HuH-7 (cell line): ENCODE data around the gene TBC1D22A.

Experiments used
- DNase-seq: peaks from one replicate; pipeline ENCODE4 v3.0.0; 2011; ENCODE audit warnings: low spot score

Gene TBC1D22A

DNA sequence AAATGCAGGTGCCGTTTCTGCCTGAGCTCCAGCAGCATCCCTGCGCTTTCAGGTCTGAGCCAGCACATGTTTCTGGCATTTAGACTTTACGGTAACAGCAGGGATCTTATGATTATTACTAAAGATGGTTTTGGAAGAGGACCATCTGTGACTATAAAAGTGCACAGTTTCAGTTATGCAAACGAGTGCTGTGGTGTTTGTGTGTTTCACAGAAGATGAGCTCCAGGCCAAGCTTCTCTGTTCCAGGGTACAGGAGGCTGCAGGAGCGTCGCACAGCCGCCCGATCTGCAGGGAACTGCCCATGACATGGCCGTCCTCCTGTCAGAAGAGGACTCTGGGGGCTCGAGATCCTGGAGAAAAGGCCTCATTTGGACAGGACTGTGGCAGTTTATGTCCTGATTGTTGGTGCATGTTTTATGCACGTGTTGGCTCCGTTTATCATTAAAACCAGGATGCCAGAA is 297.3 kb downstream of the TBC1D22A start:
- DNase-seq, result no peak

DNA sequence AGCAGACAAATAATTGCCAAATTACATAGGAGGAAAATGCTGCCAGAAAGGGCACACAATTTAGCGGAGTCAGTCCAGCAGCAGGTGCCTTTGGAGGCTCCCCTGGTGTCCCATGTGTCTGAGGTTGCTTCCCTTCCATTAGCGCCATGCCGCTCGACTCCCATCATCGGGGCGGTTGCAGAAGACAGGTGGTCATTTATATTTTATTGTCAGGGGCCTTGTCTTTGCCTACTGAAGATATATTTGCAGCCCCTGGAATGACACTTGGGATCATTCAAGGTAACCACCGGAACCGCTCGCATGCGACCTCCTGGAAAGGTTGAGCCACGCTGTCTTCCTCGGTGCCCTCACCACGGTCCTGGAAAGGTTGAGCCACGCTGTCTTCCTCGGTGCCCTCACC is 298.3 kb downstream of the TBC1D22A start:
- no peak for DNase-seq

DNA sequence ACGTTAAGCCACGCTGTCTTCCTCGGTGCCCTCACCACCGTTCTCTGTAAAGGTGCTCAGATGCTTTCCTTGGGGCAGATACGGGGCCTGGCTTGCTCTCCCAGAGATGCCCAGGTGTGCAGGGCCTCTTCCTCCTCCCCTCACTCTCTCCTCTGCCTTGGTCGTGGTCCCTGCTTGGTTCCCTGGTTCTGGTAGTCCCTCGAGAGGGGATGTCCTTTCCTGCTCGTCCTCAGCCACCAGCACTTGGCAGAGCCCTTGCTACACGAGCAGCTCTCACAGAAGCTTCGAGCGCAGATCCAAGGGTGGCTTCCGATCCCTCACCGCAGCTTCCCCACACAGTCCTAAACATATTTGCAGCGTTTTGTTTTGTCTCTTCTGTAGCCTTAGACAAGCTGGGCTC is 298.8 kb downstream of the TBC1D22A start:
- DNase-seq, result no peak

DNA sequence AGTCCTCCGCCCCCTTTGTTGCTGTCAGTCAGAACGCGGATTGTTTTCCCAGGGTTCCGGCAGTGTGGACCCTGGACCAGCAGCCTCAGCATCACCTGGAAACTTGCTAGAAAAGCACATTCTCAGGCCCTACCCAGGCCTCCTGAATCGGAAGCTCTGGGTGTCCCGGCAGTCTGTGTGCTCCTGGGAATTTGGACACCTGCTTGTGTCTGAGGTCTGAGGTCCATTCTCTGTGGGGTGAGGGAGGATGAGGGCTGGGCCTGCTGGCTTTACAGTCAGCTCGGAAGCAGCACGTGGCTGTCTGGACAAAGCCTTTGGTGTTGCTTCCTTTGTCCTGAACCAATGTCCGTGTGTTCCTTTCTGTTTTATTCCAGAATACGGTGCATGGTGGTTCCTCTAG is 299.7 kb downstream of the TBC1D22A start:
- no peak for DNase-seq

DNA sequence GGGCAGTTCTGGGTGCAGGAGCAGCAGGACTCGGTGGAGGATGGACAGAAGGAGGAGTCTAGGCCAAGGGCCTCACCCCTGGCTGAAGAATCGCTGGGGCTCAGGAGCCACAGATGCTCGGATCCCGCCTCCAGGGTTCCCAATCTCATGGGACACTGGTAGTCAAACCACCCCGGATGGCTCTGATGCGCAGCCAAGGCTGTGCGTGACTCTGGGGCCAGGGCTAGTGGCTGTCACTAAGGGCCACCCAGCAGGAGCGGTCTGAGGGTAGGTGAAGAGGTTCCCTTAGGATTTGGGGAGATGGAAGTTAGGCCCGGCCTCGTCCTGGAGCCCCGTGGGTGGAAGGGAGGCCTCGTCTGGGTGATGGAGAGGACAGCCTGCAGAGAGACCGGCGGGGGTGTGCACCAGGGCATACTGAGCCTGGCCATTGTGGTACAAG is 300.6 kb downstream of the TBC1D22A start:
- DNase-seq, result no peak

DNA sequence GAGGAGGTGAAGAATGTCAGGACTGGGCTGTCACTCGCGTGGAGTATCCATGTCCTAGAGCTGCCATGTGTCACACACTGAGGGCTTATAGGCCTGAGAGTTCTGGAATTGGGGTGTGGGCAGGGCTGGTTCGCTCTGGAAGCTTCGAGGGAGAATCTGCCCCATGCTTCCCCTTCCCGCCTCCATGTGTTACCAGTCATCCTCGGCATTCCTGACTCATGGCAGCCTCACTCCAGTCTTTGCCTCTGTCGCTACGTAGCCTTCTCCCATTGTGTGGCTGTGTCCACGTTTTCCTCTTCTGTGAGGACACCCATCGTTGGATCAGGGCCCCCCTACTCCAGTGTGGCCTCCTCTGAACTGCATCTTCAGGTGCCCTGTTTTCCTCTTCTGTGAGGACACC is 301.2 kb downstream of the TBC1D22A start:
- no peak for DNase-seq

DNA sequence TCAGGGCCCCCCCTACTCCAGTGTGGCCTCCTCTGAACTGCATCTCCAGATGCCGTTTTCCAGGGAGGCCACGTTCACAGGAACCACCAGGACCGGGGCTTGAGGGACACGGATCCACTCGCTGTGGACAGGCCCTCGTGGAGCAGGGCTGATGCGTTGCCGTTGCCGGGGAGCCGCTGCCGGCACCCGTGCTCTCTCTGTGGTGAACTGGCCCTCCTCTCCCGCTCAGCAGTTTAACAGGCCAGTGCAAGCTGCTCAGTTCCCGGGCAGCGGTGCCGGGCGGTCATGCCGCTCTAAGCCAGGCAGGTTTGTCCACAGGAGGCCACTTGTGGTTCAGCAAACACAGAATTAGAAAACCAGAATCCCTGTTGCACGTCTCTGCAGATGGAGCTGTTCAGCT is 301.6 kb downstream of the TBC1D22A start:
- DNase-seq, result no peak

DNA sequence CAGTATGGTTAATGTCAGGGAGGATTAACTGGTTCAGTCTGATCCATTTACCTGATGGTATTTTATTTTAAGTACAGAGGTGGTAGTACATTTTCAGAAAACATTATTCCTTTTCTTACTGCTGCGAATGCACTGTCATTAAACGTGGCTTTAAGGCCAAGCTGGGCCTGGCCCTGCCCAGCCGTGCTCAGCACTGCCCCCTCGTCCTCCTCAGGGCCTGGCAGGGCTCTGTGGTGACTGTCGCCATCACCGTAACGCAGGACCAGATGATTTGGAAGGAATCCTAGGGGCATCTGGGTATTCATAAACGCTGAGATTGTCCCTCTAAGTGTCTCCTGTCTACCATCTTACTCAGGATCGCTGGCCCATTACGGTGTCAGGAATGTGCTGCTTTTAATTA is 302.0 kb downstream of the TBC1D22A start:
- no peak for DNase-seq

DNA sequence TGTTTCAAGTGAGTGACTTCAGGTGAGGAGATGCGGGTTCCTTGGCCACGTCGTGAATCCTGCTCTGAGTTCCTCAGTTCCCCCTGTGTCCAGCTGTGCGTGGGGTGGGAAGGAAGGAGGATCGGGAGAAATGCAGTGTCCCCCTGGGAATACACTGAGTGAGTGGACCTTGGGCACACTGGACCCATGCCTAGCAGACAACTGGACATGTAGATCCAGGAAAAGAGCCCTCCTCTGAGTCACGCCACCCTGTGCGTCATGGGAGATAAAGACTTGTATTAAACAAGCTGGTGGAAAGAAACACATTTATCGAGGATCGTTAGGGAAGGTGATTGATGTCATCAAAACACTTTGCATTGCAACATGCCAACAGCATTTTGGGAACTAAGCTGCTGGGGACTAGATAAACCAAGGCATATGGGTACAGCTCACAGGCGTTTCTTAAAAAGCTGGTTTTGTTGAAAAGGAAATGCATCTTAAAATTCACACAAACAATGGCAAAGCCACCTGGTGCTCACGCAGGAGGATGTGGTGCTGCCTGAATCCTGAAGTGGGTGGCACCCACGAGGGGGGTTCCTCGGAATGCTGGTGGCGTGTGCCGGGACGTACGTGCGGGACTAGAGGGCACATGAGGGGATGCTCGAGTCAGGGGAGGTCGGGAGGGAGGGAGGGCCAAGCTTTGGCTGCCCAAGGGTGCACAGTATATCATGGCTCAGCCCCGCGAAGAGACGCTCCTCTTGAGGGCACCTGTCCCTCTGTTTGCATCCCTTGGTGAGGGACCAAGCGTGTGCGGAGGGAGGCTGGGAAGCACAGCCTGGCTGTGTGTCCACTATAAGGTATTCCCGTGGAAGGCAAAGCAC is 303.5 kb downstream of the TBC1D22A start:
- no peak for DNase-seq

DNA sequence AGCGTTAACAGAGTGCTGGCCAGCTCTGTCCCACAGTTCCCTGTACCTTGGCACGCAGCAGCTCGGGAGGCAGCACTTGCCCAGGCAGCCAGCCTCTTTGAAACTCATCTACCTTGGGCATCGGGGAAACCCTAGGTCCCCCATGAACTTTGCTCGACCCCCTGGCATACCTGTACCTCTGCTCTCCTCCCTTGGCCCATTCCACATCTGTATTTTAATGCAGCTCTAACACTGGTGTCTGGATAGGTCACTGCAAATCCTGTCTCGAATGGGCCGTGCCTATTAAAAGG is 304.1 kb downstream of the TBC1D22A start:
- no peak for DNase-seq

DNA sequence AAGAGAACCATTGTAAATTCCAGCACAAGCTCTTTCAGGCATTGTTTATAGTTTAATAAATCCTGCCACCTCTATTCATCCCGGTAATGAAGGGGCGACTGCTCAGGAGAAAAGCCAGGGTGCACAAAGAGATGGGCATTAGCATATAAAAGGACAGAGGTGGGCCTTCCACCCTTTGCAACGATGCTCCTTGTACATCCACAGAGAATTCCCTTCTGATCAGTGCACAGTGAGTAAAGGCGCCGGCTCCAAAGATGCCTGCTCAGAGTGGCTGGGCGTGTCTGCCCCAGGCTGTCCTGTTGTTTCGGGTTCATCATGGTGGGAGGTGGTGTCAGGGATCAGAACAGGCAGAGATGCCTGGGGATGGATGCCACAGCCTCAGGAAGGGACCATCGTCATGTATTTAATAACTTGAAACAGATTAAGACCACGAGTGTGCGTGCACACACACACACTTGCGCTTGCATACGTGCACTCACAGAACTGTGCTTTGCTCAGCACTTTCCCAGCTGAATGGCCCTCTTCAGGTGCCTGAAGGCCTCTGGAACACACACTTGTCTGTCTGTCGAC is 305.0 kb downstream of the TBC1D22A start:
- DNase-seq, result no peak

DNA sequence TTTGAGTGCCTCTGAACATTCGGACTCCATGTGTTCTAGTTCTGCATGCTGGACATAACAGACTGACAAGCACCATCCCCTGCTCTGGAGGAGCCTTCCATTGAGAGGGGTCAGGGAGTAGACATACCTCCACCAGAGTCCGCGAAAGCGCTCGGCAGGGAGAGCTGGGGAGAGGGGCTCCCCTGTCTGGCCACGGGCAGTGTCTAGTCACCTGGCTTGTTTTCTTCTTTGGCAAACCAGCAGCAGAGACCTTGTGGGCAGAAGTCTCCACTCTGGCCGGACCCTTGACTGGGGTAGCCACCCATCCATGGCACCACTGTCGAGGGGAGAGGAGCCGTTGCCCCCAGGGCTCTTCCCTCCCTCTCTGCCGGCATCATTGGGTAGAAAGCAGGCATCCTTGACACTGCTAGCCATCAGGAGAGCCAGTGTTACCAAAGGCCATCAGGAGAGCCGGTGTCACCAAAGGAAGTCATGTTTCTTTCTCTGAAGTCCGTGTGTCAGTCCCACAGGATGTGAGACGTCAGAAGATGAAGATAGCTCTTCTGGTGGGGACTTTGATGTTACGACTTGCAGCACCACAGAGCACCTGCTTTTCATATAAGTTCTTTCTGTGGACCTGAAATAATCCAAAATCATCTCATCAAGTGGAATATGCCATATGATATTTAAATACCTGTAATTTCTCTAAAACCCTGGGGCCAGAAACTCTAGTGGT is 305.6 kb downstream of the TBC1D22A start:
- DNase-seq, result no peak

DNA sequence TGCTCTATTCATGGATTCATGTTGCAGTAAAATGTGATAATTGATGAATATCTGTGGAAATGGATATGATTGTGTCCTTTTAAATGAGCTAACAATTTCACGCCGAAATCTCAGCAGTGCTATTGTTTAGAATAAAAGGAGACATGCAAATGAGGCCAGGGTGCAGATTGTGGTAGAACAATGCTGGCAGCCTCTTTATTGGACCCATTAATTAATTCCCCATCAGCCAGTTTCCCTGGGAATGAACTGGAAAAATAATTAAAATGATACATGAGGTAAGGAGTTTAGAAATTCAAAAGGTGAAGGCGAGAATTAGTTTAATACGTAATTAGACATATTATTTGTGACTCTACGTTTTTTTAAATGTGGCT is 306.2 kb downstream of the TBC1D22A start:
- DNase-seq, result no peak

DNA sequence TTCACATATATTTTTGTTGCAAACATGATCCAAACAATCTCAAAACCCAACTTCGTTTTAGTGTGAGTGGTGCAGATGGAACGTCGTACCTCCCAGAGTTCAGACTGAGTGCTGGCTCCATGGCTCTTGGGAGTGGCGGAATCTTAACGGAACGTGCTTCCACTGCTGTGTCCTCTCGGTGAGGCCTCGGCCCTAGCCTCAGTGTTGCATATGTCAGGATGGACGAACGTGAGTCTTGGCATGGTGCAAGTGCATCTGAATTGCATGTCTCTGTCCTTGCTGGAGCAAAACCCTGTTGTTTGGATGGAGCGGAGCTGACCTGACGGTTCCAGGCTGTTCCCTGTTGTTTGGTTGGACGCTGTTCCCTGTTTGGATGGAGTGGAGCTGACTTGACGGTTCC is 306.8 kb downstream of the TBC1D22A start:
- no peak for DNase-seq

DNA sequence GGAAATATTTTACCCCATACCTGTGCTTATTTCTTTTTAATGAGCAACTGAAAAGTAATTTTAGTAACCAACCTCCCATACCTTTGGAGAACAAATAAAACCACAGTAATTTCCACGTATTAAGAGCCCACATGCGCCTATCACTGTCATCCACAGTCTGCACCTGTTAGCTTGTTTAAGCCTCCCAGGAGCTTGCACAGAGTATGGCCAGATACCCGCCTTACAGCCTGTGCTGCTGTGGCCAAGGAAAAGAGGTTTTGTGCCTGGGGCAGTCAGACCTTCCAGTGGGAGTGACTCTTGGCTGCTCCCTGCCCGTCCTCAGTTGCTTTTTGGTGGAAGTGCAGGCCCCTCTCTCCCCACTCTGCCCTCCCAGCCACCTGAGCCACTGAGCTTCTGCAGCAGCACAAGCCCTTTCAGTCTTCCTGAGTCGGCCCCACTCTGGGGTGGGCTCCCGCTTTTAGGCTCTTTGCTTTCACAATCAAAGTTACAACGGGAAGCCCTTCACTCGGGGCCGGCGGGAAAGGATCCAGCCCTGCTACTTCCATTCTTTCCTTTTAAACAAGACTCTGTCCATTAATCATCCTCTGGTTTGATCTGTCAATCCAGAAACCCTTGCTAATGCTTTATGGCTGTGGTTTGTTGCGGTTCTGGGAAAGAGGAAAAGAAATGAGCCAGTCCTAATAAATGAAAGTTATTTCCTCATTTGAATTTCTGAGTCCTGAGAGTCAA is 308.8 kb downstream of the TBC1D22A start:
- DNase-seq, result no peak

DNA sequence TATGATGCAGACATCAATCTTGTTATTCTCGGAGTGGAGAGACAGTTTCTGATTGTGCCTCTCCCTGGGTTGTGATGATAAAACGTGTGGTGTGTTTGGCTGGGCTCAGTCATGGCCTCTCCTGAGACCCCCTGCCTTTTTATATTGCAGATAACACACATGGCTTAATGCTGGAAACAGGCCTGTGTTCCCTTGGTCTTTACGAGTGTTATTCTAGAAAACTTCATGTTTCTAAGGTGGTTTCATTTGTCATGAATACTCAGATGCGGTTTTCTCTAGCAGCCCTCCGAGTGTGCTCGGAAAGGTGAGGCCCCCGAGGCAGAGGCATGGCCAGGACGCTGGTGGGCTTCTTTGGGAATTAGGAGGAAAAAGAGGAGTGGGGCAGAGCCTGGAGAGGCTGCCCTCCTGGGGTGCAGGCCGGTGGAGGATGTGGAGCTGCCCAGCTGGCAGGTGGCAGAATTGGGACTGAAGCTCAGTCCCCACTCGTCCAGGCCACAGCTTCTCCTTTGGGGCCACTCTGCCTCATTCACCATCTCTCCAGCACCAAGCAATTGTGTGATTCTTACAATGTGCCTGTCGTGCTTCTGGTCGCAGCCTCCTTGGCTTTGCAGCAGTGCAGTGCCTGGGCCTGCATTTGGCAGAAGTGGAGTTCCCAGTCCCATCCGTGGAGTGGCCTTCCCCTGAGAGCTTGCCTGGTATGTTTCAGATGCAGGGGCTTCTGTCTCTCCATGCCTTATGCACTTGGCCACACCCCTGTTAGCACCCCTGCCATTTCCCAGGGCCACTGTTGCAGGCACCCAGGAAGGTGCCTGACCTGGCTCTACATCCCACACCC is 309.6 kb downstream of the TBC1D22A start:
- DNase-seq, result no peak

DNA sequence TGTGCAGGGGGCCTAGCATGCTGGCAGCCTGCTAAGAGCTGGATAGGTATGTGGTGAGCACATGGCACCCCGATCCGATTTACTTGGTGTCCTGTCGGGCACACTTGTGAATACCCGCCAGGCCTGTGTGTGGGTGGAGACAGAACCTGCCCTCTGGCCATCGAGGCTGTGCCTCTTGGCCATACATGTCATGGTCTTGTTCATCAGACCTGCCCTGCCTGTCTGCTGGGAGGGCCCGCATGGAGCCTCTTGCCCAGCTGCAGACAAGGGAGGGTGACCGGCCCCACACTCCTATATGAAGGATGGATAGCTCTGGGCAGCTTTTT is 310.2 kb downstream of the TBC1D22A start:
- no peak for DNase-seq

DNA sequence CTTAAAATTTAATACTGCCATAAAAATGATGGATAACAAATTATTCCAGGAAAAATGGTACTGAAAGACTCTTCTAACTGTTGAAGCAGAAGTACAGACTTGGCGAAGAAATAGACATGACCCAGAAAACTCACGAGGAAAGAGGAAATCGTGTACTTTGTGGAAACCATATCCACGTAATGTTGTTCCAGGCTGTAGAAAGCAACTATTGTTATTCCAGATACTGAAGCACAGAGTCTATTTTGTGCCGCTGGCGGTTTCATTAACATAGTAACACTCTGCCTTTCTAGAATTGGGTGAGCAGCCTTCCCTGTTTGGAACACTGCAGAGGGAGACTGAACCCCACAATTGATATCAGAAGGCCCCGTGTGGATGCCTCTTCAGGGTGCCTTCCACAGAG is 310.6 kb downstream of the TBC1D22A start:
- DNase-seq, result no peak

DNA sequence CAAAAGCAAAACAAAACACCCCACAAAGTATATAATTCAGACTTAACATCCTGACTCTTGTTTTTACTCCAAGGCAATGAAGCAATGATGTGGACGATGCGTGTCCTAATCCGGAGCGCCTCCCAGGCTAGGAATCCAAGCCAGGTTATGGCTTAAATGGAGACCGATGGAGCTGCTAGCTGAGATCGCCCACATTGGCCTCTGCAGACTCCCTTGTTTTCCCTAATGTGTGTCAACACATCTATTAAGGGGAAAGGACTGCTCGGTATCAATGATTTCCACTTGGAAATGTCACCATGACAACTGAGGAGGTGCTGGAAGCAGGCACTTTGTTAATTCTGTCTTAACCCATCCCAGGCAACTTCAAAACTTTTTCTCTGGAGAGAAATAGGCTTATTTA is 311.7 kb downstream of the TBC1D22A start:
- DNase-seq, result no peak

DNA sequence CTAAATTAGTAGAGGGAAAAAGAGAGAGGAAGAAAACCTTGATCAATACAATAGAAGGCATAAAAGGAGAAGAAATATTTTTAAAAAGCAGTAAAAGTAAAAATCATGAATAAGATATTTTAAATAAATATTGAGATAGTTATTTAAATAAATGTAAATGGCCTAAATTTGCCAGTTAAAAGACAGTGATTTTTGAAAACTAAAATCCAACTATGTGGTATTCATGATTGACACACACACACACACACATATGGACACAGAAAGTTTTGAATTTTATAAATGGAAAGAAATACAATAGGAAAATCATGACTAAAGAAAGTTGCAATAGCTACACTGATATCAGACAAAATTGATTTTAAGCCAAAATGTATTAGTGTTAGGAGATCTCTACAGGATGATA is 313.1 kb downstream of the TBC1D22A start:
- DNase-seq, result no peak

DNA sequence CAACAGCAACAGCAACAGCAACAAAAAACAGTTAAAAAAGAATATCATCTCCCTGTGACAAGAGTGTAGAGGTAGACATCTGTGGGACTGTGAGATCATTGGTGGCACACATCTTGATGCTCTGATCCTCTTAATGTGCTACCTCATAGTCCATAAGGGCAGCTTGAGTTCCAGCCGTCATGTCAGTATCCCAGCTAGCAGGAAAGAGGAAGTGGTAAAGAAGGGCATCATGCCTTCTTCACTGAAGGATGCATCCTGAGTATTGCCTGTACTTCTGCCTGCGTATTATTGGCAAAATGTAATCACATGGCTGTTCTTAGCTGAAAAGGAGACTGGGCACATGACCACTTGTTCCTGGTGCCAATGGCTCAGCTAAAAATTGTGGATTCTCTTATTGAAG is 314.3 kb downstream of the TBC1D22A start:
- DNase-seq, result no peak

DNA sequence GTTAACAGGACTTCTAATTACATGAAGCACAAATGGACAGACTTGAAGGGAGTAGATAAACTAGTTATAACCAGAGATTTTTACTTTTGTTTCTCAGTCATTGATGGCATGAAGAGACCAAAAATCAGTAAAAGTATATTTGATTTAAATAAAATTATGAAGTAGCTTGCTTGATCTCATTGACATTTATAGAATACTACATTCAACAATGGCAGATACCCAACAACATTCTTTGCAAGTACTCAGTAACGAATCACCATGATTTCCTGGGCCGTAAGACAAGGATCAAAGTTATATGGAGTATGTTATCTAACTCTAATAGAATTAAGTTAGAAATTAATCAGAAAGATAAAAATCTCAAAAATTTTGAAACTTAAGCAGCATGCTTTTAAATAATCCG is 317.6 kb downstream of the TBC1D22A start:
- DNase-seq, result no peak
